Measurements from ENCODE around the gene RBM34.

DNA sequence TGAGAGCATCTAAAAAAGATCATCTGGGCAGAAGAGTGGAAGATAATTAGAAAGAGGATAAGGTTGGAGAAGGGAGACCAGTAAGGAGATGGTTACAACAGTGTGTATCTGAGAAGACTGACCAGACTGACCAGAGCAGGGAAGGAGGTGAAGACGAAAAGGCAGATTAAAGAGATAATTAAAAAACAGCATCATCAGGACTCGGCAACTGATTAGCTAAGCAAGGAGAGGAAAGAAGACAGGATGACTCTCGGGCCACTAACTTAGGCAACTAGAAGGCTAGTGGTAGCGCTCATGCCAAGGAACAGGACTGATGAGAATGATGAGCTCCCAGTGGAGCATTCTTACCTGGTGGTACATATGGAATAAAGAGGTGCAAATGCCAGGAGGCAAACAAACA lies 3.9 kb downstream of the RBM34 start:
- TF ChIP-seq, protein P1, sequence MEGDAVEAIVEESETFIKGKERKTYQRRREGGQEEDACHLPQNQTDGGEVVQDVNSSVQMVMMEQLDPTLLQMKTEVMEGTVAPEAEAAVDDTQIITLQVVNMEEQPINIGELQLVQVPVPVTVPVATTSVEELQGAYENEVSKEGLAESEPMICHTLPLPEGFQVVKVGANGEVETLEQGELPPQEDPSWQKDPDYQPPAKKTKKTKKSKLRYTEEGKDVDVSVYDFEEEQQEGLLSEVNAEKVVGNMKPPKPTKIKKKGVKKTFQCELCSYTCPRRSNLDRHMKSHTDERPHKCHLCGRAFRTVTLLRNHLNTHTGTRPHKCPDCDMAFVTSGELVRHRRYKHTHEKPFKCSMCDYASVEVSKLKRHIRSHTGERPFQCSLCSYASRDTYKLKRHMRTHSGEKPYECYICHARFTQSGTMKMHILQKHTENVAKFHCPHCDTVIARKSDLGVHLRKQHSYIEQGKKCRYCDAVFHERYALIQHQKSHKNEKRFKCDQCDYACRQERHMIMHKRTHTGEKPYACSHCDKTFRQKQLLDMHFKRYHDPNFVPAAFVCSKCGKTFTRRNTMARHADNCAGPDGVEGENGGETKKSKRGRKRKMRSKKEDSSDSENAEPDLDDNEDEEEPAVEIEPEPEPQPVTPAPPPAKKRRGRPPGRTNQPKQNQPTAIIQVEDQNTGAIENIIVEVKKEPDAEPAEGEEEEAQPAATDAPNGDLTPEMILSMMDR (IDR thresholded peaks at IDR 0.05) = no peak
- TF ChIP-seq POLR2A (IDR thresholded peaks at IDR 0.05) = no peak
